ENCODE measurements around the gene TMEM158.

Gene TMEM158

DNA sequence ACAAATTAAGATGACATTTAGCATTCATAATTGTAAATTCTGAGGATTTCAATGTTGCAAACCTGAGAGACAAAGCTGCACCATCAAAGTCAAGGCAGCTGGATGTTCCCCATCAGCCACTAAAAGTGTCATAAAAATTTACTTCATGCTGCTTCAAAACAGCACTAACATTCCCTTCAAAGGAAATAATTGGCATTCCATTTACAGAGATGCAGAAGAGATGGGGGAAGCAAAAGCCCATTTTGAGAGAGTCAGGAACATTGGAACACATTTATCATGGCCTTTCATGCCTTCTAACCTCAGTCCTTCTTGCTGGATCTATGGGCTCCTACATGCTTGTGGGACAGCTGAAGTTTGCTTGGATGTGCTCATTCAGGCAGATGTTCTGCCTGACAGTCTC, 6.4 kb upstream of the TMEM158 start:
- H3K4me2 ChIP-seq (ENCODE audit: low read depth, low read length, poor library complexity, severe bottlenecking), result no peak overlapping the region
- no peaks in the 10 kb centered on the region for H3K9me3 ChIP-seq (ENCODE audit: insufficient read depth, low read length)

DNA sequence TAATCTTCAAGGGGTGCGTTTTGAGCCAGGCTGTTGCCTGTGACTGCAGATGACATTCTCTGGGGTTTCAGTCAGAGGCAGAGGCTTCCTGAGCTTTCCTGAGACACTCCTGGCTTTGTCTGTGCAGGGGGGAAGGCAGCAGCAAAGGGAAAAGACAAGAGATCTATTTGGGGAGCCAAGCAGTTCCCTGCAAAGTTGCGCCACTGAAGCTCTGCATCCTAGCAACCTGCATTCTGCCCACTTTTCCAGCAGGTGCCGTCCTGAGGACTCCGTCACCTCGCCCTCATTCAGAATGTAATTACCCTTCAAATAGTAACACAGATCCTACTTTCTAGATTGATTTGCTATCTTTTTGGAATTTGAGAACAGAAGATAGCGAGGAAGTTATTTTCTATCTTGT, 1.9 kb upstream of the TMEM158 start:
- H3K27me3 ChIP-seq (ENCODE audit: low read length), result no peaks in the 10 kb centered on the region

More for the DNA sequence above, 6.4 kb upstream of the TMEM158 start:
- Histone ChIP-seq H3F3A (ENCODE audit: insufficient read depth) (no peaks in the 10 kb centered on the region), H3K27me3 (ENCODE audit: low read length) (no peaks in the 10 kb centered on the region), H3K9me2 (replicated peaks; ENCODE audit: insufficient read depth, low read length) (no peaks in the 10 kb centered on the region), H3K36me3 (ENCODE audit: low read length) (no peaks in the 10 kb centered on the region), H3K27ac (ENCODE audit: low read depth, low read length) (no peak overlapping the region), H3K79me2 (ENCODE audit: insufficient read depth, low read length) (no peaks in the 10 kb centered on the region), H3K9ac (ENCODE audit: low read length) (no peak overlapping the region), H4K20me1 (ENCODE audit: low read depth, low read length) (no peaks in the 10 kb centered on the region), H2AFZ (ENCODE audit: low read depth, low read length, severe bottlenecking) (no peak overlapping the region), H3K4me3 (ENCODE audit: insufficient read depth, low read length, poor library complexity, severe bottlenecking) (no peak overlapping the region)
- TF ChIP-seq, protein P1, sequence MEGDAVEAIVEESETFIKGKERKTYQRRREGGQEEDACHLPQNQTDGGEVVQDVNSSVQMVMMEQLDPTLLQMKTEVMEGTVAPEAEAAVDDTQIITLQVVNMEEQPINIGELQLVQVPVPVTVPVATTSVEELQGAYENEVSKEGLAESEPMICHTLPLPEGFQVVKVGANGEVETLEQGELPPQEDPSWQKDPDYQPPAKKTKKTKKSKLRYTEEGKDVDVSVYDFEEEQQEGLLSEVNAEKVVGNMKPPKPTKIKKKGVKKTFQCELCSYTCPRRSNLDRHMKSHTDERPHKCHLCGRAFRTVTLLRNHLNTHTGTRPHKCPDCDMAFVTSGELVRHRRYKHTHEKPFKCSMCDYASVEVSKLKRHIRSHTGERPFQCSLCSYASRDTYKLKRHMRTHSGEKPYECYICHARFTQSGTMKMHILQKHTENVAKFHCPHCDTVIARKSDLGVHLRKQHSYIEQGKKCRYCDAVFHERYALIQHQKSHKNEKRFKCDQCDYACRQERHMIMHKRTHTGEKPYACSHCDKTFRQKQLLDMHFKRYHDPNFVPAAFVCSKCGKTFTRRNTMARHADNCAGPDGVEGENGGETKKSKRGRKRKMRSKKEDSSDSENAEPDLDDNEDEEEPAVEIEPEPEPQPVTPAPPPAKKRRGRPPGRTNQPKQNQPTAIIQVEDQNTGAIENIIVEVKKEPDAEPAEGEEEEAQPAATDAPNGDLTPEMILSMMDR (IDR thresholded peaks at IDR 0.05; ENCODE audit: insufficient read depth, low read length, poor library complexity, severe bottlenecking), result no peak
- no peak for TF ChIP-seq EZH2phosphoT487 (conservative IDR thresholded peaks at IDR 0.05; ENCODE audit: low read length)

DNA sequence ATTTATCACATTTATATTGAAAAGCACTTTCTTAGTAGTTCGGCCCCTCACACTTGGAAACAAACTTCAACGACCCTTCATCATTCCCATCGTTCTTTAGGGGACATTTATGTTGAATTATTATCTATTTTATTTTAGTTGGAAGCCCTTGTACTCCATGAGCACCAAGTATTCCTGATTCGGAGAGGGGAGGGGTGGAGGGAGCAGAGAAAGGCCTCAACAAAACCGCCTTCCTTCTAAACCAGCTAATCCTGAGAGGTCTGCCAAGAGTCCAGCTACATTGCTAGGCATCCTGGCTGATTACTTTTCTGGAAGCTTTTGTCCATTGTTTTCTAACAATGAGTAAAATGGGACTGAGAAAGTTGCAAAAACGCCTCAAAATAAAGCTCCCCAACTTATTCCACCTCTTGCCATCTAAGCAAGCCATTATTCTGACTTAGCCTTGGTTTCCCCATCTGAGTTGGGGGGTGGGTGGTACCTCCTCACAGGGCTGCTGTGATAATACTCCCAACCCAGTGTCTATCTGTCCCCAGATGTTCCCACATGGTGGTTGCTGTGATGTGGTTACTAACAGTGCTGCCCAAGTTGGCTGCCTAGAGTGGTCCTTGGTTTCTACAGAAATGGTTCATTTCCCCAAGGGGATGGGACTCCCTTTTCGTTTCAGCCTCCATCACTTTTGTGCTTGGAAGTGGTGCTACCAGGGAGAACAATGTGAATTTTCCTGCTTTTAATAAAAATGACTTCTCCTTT, 1.2 kb upstream of the TMEM158 start:
- Histone ChIP-seq H3K9me3 (ENCODE audit: insufficient read depth, low read length) (no peaks in the 10 kb centered on the region), H3K9ac (ENCODE audit: low read length) (no peak overlapping the region), H2AFZ (ENCODE audit: low read depth, low read length, severe bottlenecking) (no peak overlapping the region), H3K27ac (ENCODE audit: low read depth, low read length) (no peak overlapping the region), H3K4me3 (ENCODE audit: insufficient read depth, low read length, poor library complexity, severe bottlenecking) (no peak overlapping the region), H4K20me1 (ENCODE audit: low read depth, low read length) (no peaks in the 10 kb centered on the region), H3K4me2 (ENCODE audit: low read depth, low read length, poor library complexity, severe bottlenecking) (no peak overlapping the region), H3K9me2 (replicated peaks; ENCODE audit: insufficient read depth, low read length) (no peaks in the 10 kb centered on the region), H3K27me3 (ENCODE audit: low read length) (no peaks in the 10 kb centered on the region), H3F3A (ENCODE audit: insufficient read depth) (no peaks in the 10 kb centered on the region), H3K79me2 (ENCODE audit: insufficient read depth, low read length) (no peaks in the 10 kb centered on the region), H3K36me3 (ENCODE audit: low read length) (no peaks in the 10 kb centered on the region)
- TF ChIP-seq EZH2phosphoT487 (conservative IDR thresholded peaks at IDR 0.05; ENCODE audit: low read length), result no peak
- TF ChIP-seq, protein P1 (IDR thresholded peaks at IDR 0.05; ENCODE audit: insufficient read depth, low read length, poor library complexity, severe bottlenecking), result no peak

More for the DNA sequence above, 1.9 kb upstream of the TMEM158 start:
- no peaks in the 10 kb centered on the region for H3K9me2 ChIP-seq (replicated peaks; ENCODE audit: insufficient read depth, low read length)
- no peak overlapping the region for H3K4me2 ChIP-seq (ENCODE audit: low read depth, low read length, poor library complexity, severe bottlenecking)
- H3K36me3 ChIP-seq (ENCODE audit: low read length), result no peaks in the 10 kb centered on the region
- no peaks in the 10 kb centered on the region for H4K20me1 ChIP-seq (ENCODE audit: low read depth, low read length)
- TF ChIP-seq EZH2phosphoT487 (conservative IDR thresholded peaks at IDR 0.05; ENCODE audit: low read length), result no peak
- TF ChIP-seq, protein P1 (IDR thresholded peaks at IDR 0.05; ENCODE audit: insufficient read depth, low read length, poor library complexity, severe bottlenecking), result no peak
- no peak overlapping the region for H3K27ac ChIP-seq (ENCODE audit: low read depth, low read length)
- no peak overlapping the region for H3K4me3 ChIP-seq (ENCODE audit: insufficient read depth, low read length, poor library complexity, severe bottlenecking)
- H3K9ac ChIP-seq (ENCODE audit: low read length), result no peak overlapping the region
- no peaks in the 10 kb centered on the region for H3K79me2 ChIP-seq (ENCODE audit: insufficient read depth, low read length)
- no peak overlapping the region for H2AFZ ChIP-seq (ENCODE audit: low read depth, low read length, severe bottlenecking)
- no peaks in the 10 kb centered on the region for H3F3A ChIP-seq (ENCODE audit: insufficient read depth)
- H3K9me3 ChIP-seq (ENCODE audit: insufficient read depth, low read length), result no peaks in the 10 kb centered on the region

Data from SU-DHL-6 (cell line).